OCI-M1 (cell line): ENCODE measurements around the gene SLC30A7.
"Not testable (repeated sequence)": the region's sequence is repeated elsewhere in the genome, so short reads cannot be mapped to it uniquely, and the experiment has no call there.

Experiments used
- DNase-seq: peaks from one replicate; lab custom pipeline; 2025; lab: John Stamatoyannopoulos, UW

SLC30A7 gene

DNA sequence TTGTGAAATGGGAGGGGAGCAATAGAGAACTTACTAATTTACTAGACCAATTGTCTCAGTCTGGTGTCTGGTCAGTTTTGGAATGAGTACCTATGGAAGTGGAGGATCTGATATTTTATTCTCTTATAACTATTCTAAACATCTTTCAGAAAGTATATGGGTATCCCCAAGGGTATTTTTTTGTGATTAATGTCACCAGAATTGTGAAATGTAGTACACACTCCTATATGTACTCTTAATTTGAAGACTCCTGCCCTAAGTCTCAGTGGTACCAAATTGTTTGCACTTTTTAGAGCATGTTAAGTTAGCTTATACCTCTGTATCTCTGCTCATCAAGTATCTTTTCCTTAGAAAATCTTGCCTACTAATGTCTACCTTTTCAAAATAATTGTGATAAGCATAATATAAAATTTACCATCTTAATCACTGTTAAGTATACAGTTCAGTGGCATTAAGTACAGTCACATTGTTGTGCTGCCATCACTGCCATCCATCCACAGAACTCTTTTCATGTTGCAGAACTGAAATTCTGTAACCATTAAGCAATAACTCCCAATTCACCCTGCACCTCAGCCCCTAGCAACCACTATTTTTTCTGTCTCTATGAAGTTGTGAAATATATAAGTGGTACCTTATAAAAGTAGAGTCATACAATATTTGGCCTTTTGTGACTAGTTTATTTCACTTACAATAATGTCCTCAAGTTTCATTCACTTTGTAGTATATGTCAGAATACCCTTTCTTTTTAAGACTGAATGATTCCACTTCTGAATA, 40.5 kb downstream of the SLC30A7 start:
- DNase-seq = no peak

DNA sequence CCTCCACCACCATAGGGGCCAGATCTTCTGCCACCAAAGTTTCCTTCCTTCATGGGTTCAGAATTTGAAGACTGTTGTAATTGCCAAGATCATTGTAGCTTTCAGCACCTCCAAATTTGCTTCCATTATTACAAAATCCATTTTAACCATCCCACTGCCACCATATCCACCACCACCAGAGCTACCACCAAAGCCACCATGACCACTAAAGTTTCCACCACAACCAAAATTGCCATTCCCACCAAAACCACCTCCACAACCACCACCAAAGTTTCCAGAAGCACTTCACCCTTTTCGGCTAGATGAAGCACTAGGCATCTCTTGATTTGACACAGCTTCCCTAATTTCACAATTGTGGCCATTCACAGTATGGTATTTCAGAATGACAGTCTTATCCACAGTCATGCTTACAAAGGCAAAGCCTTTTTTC, 45.2 kb downstream of the SLC30A7 start:
- no peak for DNase-seq

GRCh38 chr1:100941580-100942216, 45.8 kb downstream of the SLC30A7 start:
- DNase-seq = no peak

DNA sequence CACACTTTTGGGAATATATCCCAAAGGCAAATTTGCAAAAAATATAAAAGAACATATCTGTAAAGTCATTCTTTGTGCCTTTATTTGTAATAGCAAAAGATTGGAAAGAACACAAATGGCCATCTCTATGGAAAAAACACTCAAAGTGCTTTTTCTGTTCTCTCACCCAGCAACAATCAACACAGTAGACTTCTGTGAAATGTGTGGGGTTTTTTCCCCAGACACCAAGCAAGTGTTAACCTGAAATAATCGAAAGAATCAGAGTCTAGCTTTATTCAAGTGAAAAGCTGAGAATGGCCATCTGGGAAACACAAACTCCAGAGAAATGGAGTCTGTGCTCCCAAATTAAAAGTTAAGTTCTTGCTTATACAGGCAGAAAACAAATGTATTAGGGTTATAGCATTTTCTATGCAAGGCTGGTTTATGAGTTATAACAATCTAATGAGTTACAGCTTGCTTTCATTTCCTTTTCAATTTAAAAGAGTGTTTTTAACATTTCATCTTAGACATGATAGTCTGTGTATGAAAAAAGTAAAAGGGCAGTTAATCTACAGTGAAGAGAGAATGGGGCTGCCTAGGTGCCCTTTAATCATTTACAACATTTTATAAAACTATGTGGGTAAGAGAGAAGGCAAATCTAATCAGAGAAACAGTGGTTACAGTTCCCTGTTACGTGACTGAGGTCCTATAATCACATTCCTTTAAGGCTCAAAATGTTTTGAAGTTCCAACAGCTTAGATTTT, 46.6 kb downstream of the SLC30A7 start:
- no peak for DNase-seq

GRCh38 chr1:100943533-100943932, 47.6 kb downstream of the SLC30A7 start:
- no peak for DNase-seq

DNA sequence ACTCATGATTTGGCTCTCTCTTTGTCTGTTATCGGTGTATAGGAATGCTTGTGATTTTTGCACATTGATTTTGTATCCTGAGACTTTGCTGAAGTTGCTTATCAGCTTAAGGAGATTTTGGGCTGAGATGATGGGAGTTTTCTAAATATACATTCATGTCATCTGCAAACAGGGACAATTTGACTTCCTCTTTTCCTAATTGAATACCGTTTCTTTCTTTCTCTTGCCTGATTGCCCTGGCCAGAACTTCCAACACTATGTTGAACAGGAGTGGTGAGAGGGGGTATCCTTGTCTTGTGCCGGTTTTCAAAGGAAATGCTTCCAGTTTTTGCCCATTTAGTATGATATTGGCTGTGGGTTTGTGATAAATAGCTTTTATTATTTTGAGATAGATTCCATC, 50.2 kb downstream of the SLC30A7 start:
- DNase-seq = peak; percentile 7

DNA sequence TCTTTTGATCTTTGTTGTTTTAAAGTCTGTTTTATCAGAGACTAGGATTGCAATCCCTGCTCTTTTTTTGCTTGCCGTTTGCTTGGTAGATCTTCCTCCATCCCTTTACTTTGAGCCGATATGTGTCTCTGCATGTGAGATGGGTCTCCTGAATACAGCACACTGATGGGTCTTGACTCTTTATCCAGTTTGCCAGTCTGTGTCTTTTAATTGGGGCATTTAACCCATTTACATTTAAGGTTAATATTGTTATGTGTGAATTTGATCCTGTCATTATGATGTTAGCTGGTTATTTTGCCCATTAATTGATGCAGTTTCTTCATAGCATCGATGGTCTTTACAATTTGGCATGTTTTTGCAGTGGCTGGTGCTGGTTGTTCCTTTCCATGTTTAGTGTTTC, 51.9 kb downstream of the SLC30A7 start:
- DNase-seq = not testable (repeated sequence)

DNA sequence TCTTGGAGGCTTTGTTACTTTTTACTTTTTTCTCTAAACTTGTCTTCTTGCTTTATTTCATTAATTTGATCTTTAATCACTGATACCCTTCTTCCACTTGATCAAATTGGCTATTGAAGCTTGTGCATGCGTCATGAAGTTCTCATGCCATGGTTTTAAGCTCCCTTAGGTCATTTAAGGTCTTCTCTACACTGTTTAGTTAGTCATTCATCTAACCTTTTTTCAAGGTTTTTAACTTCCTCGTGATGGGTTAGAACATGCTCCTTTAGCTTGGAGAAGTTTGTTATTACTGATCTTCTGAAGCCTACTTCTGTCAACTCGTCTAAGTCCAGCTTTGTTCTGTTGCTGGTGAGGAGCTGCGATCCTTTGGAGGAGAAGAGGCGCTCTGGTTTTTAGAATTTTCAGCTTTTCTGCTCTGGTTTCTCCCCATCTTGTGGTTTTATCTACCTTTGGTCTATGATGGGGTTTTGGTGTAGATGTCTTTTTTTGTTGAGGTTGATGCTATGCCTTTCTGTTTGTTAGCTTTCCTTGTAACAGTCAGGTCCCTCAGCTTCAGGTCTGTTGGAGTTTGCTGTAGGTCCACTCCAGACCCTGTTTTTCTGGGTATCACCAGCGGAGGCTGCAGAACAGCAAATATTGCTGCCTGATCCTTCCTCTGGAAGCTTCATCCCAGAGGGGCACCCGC, 53.0 kb downstream of the SLC30A7 start:
- not testable (repeated sequence) for DNase-seq

- DNase-seq = not testable (repeated sequence)
These were observed 53.7 kb downstream of the SLC30A7 start for GRCh38 chr1:100949515-100950158.

GRCh38 chr1:100950337-100950736, 54.4 kb downstream of the SLC30A7 start:
- no peak for DNase-seq

DNA sequence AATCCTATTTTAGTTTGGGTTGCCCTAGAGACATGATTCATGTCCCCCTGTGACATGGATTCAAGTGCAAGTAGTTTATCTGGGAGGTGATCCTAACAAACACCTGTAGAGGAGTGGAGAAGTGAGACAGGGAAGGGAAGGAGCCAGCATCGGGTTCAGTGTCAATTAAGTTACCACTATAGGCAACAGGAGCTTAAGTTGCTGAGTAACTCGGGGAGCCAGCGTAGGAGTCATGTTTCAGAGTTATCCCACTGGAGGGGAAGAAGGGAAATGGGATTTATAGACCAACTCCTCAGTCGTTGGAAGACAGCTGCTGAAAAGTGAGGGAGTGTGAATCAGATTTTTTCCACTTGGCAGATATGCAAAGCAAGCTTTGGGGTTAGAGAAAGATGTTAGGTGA, 54.9 kb downstream of the SLC30A7 start:
- DNase-seq = no peak

DNA sequence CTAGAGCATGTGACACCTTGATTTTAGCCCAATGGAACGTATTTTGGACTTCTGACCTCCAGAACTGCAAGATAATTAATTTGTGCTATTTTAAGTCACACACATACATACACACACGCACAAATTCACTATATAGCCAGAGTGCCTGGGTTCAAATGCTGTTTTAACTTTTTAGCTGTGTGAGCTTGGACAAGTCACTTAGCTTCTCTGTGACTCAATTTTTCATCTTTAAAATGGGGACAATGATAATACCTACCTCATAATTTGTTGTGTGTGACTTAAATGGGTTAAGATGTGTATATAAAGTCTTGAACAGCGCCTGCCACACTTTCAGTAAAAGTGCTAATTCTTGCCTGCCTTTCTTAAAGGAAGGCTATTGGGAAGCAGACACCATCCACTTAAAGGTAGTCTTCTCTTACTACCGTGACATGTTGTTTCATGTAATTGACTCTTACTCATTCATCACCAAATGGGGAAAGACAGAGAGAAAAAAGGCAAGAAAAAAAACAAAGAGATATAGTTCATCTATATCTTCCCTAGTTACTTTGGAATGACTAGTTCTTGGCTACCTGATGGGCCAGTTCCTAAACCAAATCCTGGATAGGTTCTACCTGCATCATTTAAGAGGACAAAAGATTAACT, 56.3 kb downstream of the SLC30A7 start:
- DNase-seq = no peak

- not testable (repeated sequence) for DNase-seq
These were observed 57.1 kb downstream of the SLC30A7 start for GRCh38 chr1:100952970-100953369.

DNA sequence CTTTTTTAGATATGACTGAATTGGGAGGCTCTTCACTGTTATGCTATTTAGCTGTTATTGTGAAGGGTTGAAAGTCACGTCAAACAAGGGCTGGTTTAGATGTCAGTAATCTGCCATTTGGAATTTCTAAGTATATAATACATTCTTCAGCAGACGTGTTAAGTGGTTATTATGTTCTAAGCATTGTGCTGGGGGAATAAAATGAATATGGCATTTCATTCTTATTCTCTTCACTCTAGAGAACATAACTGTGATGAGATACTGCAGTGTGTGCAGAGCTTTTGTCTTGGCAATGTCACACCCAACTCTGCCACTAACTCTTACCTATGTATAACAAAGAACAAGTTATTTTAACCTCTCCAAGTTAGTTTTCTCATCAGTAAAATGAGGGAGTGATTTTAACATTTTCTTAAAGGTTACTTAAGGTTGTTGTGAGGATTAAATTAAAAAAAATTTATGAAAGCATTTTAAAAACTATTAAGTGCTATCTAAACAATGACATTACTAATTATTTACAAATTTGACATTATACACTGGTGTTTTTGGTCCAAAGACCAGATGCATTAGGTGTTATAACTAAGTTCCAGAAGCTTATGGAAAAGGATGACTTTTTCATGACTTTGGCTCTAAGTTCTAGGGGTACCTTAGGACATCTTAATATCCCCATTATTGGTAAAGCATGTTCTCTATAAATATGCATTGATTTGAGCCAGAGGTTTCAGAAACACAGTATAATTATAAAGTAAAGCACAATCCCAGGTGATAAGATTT, 58.3 kb downstream of the SLC30A7 start:
- DNase-seq = no peak

GRCh38 chr1:100955322-100955721, 59.4 kb downstream of the SLC30A7 start:
- no peak for DNase-seq

- DNase-seq = no peak
These were observed 63.7 kb downstream of the SLC30A7 start for GRCh38 chr1:100959502-100960060.

DNA sequence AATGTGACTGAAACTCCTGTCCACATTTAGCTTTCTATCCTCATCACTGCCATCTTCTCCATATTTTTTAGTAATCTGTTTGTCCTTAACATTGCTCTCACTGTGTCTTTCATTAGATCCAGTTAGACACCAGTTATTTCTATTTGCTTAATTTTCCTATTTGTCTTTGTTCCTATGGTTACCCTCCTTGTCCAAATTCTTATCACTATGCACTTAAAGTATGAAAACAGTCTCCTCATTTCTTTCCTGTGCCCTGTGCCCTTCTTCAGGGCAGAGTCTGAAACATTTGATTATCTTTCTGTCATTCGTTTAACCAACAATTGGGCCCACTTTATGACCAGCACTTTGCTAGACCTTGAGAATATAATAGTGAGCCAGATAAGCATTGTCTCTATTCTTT, 64.2 kb downstream of the SLC30A7 start:
- no peak for DNase-seq

DNA sequence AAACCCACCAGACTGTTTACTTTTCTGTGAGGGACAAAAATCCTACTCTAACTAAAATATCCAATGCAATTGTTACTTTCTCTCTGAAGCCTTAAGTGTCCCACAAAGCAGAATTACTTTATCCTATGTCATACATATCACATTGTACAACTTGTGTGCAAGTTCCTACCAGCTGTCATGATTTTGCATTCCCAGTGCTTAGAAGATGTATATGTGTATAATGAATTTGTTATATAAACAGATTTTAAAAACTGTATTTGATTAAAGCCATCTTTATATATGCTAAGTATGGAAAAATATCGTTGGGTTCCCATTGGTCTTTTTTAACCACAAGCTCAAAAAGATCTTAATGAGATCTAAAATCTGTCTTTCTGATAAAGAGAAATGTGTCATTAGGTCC, 72.7 kb downstream of the SLC30A7 start:
- no peak for DNase-seq

DNA sequence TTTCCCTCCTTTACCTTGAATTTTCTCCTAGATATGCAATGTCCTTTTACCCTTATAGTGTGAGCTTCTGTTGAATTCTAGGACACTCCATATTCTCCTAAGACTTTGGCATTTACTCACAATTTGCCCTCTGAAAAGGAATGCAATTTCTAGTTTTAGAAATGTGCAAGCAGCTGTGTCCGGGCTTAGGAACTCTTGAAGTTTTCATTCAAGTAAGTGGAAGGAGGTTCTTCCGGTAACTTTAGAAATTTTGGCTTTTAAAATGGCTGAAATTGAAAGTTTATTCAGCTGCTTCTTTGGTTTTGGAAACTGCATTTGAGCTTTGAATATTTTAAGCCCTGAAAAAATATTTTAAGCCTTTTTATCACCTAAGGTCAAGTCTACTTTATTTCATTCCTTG, 73.4 kb downstream of the SLC30A7 start:
- no peak for DNase-seq

DNA sequence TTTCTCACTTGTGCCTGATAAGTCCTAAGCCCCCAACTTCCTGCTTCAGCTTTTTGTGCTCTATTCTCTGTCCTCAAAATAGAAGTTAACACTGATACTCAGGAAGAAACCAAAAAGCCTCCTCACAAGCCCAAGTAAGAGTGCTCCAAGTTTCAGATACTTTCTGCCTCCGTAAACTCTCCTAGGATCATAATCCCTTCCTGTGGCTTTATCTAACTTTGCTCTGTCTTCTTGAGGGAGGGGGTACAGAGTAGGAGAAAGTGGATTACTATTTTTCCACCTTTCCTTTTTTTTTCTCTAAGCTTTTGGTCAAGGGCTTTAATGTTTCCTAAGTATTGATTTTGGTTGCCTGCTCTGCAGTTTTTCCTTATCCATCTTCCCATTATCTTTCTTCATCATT, 75.1 kb downstream of the SLC30A7 start:
- peak; percentile 12 for DNase-seq
